ENCODE data around the gene CRTC3. TPM values are rescaled to one million over a fixed set of nuclear protein-coding genes. Genes with fewer than 3 reads are reported as not detected.

Gene CRTC3
- total and polyA plus RNA-seq, 2 of the 13 experiments (the other 11 are each of a cell fraction or from before 2014, with no cell fraction given): 8.4 to 11.8 TPM

GRCh38 chr15:90482124-90483011 lies 47.4 kb upstream of the CRTC3 start (continued):
- no peak for TF ChIP-seq PCBP2 (optimal IDR thresholded peaks at IDR 0.05; ENCODE audit: low read depth, low read length, poor library complexity, severe bottlenecking)
- TF ChIP-seq CCAR2 (optimal IDR thresholded peaks at IDR 0.05; ENCODE audit: low read depth, low read length): no peak

- Histone ChIP-seq H3K4me3 (replicated peaks in 1 of 3; ENCODE audit: insufficient read depth in 1 of 3, low read depth in 2 of 3, low read length in 3 of 3) (no peak overlapping the region; a peak in 1 of 6 replicates), H2AFZ (ENCODE audit: low read length) (no peak overlapping the region), H3K79me2 (ENCODE audit: insufficient read depth, low read length) (no peaks in the 10 kb centered on the region), H3K27ac (ENCODE audit: extremely low read length, insufficient read depth, low read length) (peak overlapping the region; percentile 27), H3K36me3 (replicated peaks in 1 of 2; ENCODE audit: control insufficient read depth in 1 of 2, insufficient read depth in 2 of 2, low read length in 2 of 2) (peaks cover 6 to 39% of the 10 kb centered on the region in 2 experiments; a peak in 3 of 5 replicates), H3K9me3 (ENCODE audit: low read length) (no peaks in the 10 kb centered on the region), H4K20me1 (ENCODE audit: insufficient read depth, low read length) (no peaks in the 10 kb centered on the region), H3K4me1 (ENCODE audit: insufficient read depth, low read length) (peaks cover 32% of the 10 kb centered on the region), H3K27me3 (ENCODE audit: control insufficient read depth in 1 of 2, insufficient read depth in 2 of 2, low read length in 2 of 2) (no peaks in the 10 kb centered on the region), H3K9ac (ENCODE audit: insufficient read depth, low read depth, low read length) (no peak overlapping the region), H3K4me2 (ENCODE audit: low read depth, low read length) (0 out of 2 replicates have a peak overlapping the region, but pooled peaks have one; percentile 9)
- DNase-seq (ENCODE audit: low spot score) (no peak), ATAC-seq (no peak), FAIRE-seq (no peak)
- intact Hi-C loops (cut with micrococcal nuclease; ENCODE audit: unreplicated experiment) (no loop called here), in situ Hi-C loops (cut with HindIII; ENCODE audit: extremely low pct_ligation_motif_present, low pct_unique_long_range_greater_than_20kb) (loop anchor here (5.0 to 10.0 kb wide), 2 partner anchors 118 to 161 kb away; no protein-coding TSS in a partner anchor)
- BruUV-seq (replicated peaks): no TSS peak
- TF ChIP-seq PHF8 (CRISPR knock-in tag; IDR thresholded peaks at IDR 0.05): no peak
- TF ChIP-seq NCOR1 (IDR thresholded peaks at IDR 0.05; ENCODE audit: borderline replicate concordance, low read length): 0 out of 2 replicates have a peak, but pooled peaks have one; percentile 10
- ChIA-PET POLR2A (no interaction called here), CTCF (ENCODE audit: low intra/inter-chr PET ratio, low total read pairs) (interaction anchor here (1.2 to 3.4 kb wide), 4 partner anchors 121 to 166 kb away, joined by 4 to 55 read pairs (median 10); no protein-coding TSS in a partner anchor)
- WGBS (ENCODE audit: low lambda C conversion rate): 89% methylated on average over 1 of the region's 1 CpG
Measured at GRCh38 chr15:90483012-90483307, 46.8 kb upstream of the CRTC3 start.

GRCh38 chr15:90483637-90484036 lies 46.1 kb upstream of the CRTC3 start:
- Histone ChIP-seq H3K4me3 (replicated peaks in 1 of 3; ENCODE audit: insufficient read depth in 1 of 3, low read depth in 2 of 3, low read length in 3 of 3) (no peak overlapping the region), H2AFZ (ENCODE audit: low read length) (no peak overlapping the region), H4K20me1 (ENCODE audit: insufficient read depth, low read length) (no peaks in the 10 kb centered on the region), H3K9me3 (ENCODE audit: low read length) (no peaks in the 10 kb centered on the region), H3K4me2 (ENCODE audit: low read depth, low read length) (no peak overlapping the region), H3K36me3 (replicated peaks in 1 of 2; ENCODE audit: control insufficient read depth in 1 of 2, insufficient read depth in 2 of 2, low read length in 2 of 2) (peaks cover 6 to 42% of the 10 kb centered on the region in 2 experiments; a peak in 3 of 5 replicates), H3K9ac (ENCODE audit: insufficient read depth, low read depth, low read length) (no peak overlapping the region), H3K27ac (ENCODE audit: extremely low read length, insufficient read depth, low read length) (no peak overlapping the region), H3K27me3 (ENCODE audit: control insufficient read depth in 1 of 2, insufficient read depth in 2 of 2, low read length in 2 of 2) (no peaks in the 10 kb centered on the region), H3K79me2 (ENCODE audit: insufficient read depth, low read length) (no peaks in the 10 kb centered on the region), H3K4me1 (ENCODE audit: insufficient read depth, low read length) (peaks cover 35% of the 10 kb centered on the region)
- CTCF ChIA-PET (ENCODE audit: low intra/inter-chr PET ratio, low total read pairs): interaction anchor here (2.6 to 3.4 kb wide), 2 partner anchors 122 to 164 kb away, joined by 12 to 55 read pairs; no protein-coding TSS in a partner anchor
- in situ Hi-C loops (cut with HindIII; ENCODE audit: extremely low pct_ligation_motif_present, low pct_unique_long_range_greater_than_20kb): loop anchor here (5.0 to 10.0 kb wide), 2 partner anchors 119 to 161 kb away; no protein-coding TSS in a partner anchor
- FAIRE-seq (no peak), DNase-seq (ENCODE audit: low spot score) (no peak), ATAC-seq (no peak)
- WGBS (ENCODE audit: low lambda C conversion rate): 99% methylated on average over 2 of the region's 2 CpGs
- POLR2A ChIA-PET: no interaction called here
- TF ChIP-seq ZNF414 (CRISPR knock-in tag; IDR thresholded peaks at IDR 0.05) (no peak), RAD21 (CRISPR knock-in tag; IDR thresholded peaks at IDR 0.05) (no peak), MAFK (conservative IDR thresholded peaks at IDR 0.05 in 1 of 2, IDR thresholded peaks at IDR 0.05 in 1 of 2; ENCODE audit: low read length in 2 of 2) (peak; percentile 80 to 84), MAFF (IDR thresholded peaks at IDR 0.05; ENCODE audit: low read depth, low read length) (peak; percentile 82)
- BruUV-seq (replicated peaks): no TSS peak
- intact Hi-C loops (cut with micrococcal nuclease; ENCODE audit: unreplicated experiment): no loop called here
